Measurements from ENCODE around the gene PI4K2A.

DNA sequence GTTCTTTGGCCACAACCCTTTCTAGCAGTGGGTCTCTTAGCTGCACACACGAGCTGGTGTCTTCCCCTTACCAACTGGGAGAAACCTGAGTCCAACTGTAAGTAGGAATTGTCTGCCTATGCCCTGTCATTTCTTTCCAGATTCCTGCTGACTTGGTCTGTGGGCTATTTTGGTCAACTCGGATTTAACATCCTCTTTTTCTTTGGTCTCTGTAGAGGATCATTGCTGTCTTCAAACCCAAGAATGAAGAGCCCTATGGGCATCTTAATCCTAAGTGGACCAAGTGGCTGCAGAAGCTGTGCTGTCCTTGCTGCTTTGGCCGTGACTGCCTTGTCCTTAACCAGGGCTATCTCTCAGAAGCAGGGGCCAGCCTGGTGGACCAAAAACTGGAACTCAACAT is 10.3 kb downstream of the PI4K2A start:
- TF ChIP-seq, protein P1, sequence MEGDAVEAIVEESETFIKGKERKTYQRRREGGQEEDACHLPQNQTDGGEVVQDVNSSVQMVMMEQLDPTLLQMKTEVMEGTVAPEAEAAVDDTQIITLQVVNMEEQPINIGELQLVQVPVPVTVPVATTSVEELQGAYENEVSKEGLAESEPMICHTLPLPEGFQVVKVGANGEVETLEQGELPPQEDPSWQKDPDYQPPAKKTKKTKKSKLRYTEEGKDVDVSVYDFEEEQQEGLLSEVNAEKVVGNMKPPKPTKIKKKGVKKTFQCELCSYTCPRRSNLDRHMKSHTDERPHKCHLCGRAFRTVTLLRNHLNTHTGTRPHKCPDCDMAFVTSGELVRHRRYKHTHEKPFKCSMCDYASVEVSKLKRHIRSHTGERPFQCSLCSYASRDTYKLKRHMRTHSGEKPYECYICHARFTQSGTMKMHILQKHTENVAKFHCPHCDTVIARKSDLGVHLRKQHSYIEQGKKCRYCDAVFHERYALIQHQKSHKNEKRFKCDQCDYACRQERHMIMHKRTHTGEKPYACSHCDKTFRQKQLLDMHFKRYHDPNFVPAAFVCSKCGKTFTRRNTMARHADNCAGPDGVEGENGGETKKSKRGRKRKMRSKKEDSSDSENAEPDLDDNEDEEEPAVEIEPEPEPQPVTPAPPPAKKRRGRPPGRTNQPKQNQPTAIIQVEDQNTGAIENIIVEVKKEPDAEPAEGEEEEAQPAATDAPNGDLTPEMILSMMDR (IDR thresholded peaks at IDR 0.05): no peak
- no peak for TF ChIP-seq POLR2A (IDR thresholded peaks at IDR 0.05)

Measured in right lobe of liver (tissue), 4 donors.